GM19397 (cell line): Measurements from ENCODE around the gene AMER3.
"Not testable (repeated sequence)": the region's sequence is repeated elsewhere in the genome, so short reads cannot be mapped to it uniquely, and the experiment has no call there.

Source experiments
- ATAC-seq: cut with Tn5 transposase; IDR thresholded peaks from one replicate; pipeline ENCODE4 v1.9.1; 2021; ENCODE audit warnings: mild to moderate bottlenecking, moderate library complexity; ENCODE audit not compliant: unreplicated experiment

The AMER3 gene

GRCh38 chr2:130755256-130756052 is at the start of gene AMER3:
Gene AMER3, plus strand, starts transcription at chr2:130755540. Its CDS starts 6,533 bp downstream, at chr2:130762073.
- ATAC-seq = no peak

GRCh38 chr2:130714795-130715194 is 40.5 kb upstream of the AMER3 start:
- not testable (repeated sequence) for ATAC-seq

GRCh38 chr2:130720036-130720435 is 35.3 kb upstream of the AMER3 start:
- no peak for ATAC-seq

GRCh38 chr2:130720528-130720927 is 34.8 kb upstream of the AMER3 start:
- no peak for ATAC-seq

GRCh38 chr2:130724455-130724854 is 30.9 kb upstream of the AMER3 start:
- no peak for ATAC-seq

- no peak for ATAC-seq
Observed at GRCh38 chr2:130726614-130727180, 28.6 kb upstream of the AMER3 start.

GRCh38 chr2:130727286-130727924 is 27.9 kb upstream of the AMER3 start:
- ATAC-seq = peak; percentile 93

- ATAC-seq = no peak
Observed at GRCh38 chr2:130728007-130728454, 27.3 kb upstream of the AMER3 start.

- ATAC-seq = no peak
Observed at GRCh38 chr2:130728549-130729316, 26.6 kb upstream of the AMER3 start, which contains the start of gene GPR148. Gene GPR148, plus strand, starts transcription at chr2:130729070. Its CDS starts 82 bp downstream, at chr2:130729152.

GRCh38 chr2:130729322-130730299 is 25.7 kb upstream of the AMER3 start:
- no peak for ATAC-seq

GRCh38 chr2:130732257-130732656 is 23.1 kb upstream of the AMER3 start:
- not testable (repeated sequence) for ATAC-seq

GRCh38 chr2:130735200-130735599 is 20.1 kb upstream of the AMER3 start:
- ATAC-seq = no peak

GRCh38 chr2:130736487-130736886 is 18.9 kb upstream of the AMER3 start:
- ATAC-seq = no peak

GRCh38 chr2:130737592-130737991 is 17.7 kb upstream of the AMER3 start:
- ATAC-seq = no peak

GRCh38 chr2:130740671-130741070 is 14.7 kb upstream of the AMER3 start:
- no peak for ATAC-seq

- ATAC-seq = no peak
Observed at GRCh38 chr2:130743278-130743677, 12.1 kb upstream of the AMER3 start.

GRCh38 chr2:130744287-130745117 is 10.8 kb upstream of the AMER3 start:
- no peak for ATAC-seq

- no peak for ATAC-seq
Observed at GRCh38 chr2:130749078-130749477, 6.3 kb upstream of the AMER3 start.

- ATAC-seq = no peak
Observed at GRCh38 chr2:130749641-130750040, 5.7 kb upstream of the AMER3 start.
